CD4-positive, alpha-beta T cell (primary cell): ENCODE measurements around the gene SLC4A5. TPM values are rescaled to one million over a fixed set of nuclear protein-coding genes. Genes with fewer than 3 reads are reported as not detected.

Experiments
- ATAC-seq: fragments of 200-7000 bp; cut with Tn5 transposase; one replicate; pipeline ENCODE4 v1.10.0; 2022; ENCODE audit warnings: mild to moderate bottlenecking; ENCODE audit not compliant: poor library complexity
- CTCF ChIA-PET: fragments of 350-600 bp; sonication (Branson Sonifier 250); formaldehyde crosslinking; loops from one replicate; lab custom pipeline; 2021; ENCODE audit warnings: antibody characterized with exemption, inconsistent platforms; lab: Charles Lee
- POLR2A ChIA-PET: fragments of 350-600 bp; sonication (Branson Sonifier 250); formaldehyde crosslinking; loops from one replicate; lab custom pipeline; 2021; ENCODE audit warnings: antibody characterized with exemption, inconsistent platforms; lab: Charles Lee
- DNase-seq, 14 experiments: peaks; one replicate each; pipeline ENCODE4 v3.0.0-alpha.2; 2013 to 2020; ENCODE audit warnings: mixed read lengths in 2 of 14
- H3K27ac ChIP-seq, 2 donors: one replicate each; pipeline versions ENCODE4 v1.5.1 to v1.7.0; 2013; ENCODE audit warnings: low read length in 2 of 2, low read depth in 1 of 2, mild to moderate bottlenecking in 1 of 2
- H3K27me3 ChIP-seq, 2 experiments: 1 replicate in 1 of 2; 2 replicates in 1 of 2; pipeline versions ENCODE4 v1.6.1 to v1.7.0; 2013; ENCODE audit warnings: low read length in 2 of 2, control low read depth in 1 of 2, mild to moderate bottlenecking in 1 of 2, moderate library complexity in 1 of 2; ENCODE audit not compliant: insufficient read depth in 2 of 2, control insufficient read depth in 1 of 2
- H3K36me3 ChIP-seq: one replicate; pipeline ENCODE4 v1.6.1; 2013; ENCODE audit warnings: low read length, control low read depth; ENCODE audit not compliant: insufficient read depth
- H3K4me1 ChIP-seq: one replicate; pipeline ENCODE4 v1.6.1; 2013; ENCODE audit warnings: low read length, control low read depth; ENCODE audit not compliant: insufficient read depth
- H3K4me3 ChIP-seq: one replicate; pipeline ENCODE4 v1.5.1; 2013; ENCODE audit warnings: mild to moderate bottlenecking, low read length, moderate library complexity
- H3K9me3 ChIP-seq, 2 experiments: 1 replicate in 1 of 2; 2 replicates in 1 of 2; pipeline versions ENCODE4 v1.6.1 to v1.7.0; 2013; ENCODE audit warnings: low read length in 2 of 2, mild to moderate bottlenecking in 2 of 2, control low read depth in 1 of 2, moderate library complexity in 1 of 2; ENCODE audit not compliant: control insufficient read depth in 1 of 2, insufficient read depth in 1 of 2
- H3K27ac Mint-ChIP-seq: one replicate; pipeline ENCODE4 v1.8.0; 2020; ENCODE audit warnings: mixed read lengths
- H3K27me3 Mint-ChIP-seq: one replicate; pipeline ENCODE4 v1.8.0; 2021; ENCODE audit warnings: mixed read lengths
- H3K36me3 Mint-ChIP-seq: one replicate; pipeline ENCODE4 v1.8.0; 2021; ENCODE audit warnings: low read depth, mixed read lengths
- H3K4me1 Mint-ChIP-seq: one replicate; pipeline ENCODE4 v1.8.0; 2021; ENCODE audit warnings: low read depth, mixed read lengths
- H3K4me3 Mint-ChIP-seq: one replicate; pipeline ENCODE4 v1.8.0; 2020; ENCODE audit warnings: mild to moderate bottlenecking, mixed read lengths
- H3K9me3 Mint-ChIP-seq: one replicate; pipeline ENCODE4 v1.8.0; 2020; ENCODE audit warnings: mixed read lengths
- CTCF ChIP-seq: fragments of 200-600 bp; IDR thresholded peaks from one replicate; pipeline ENCODE4 v1.8.0; 2022; ENCODE audit warnings: antibody characterized with exemption, mild to moderate bottlenecking
- intact Hi-C, 2 experiments: fragments of 100-400 bp; cut with DNase I in 1 of 2; cut with micrococcal nuclease in 1 of 2; formaldehyde crosslinking; loops; one replicate each; pipeline versions ENCODE4 v1.15.1 to v1.9.0; 2023 to 2025; cut with DNase I, micrococcal nuclease
- total RNA-seq, 174 experiments: library from RNA in 2 of 174; stranded (reverse) in 2 of 174; gene quantifications; one replicate each; pipeline ENCODE4 v1.2.3 and lab custom pipeline; 2021 to 2026

SLC4A5 gene
- total RNA-seq, 2 experiments from 2014 or later = 7.8 to 10.4 TPM

DNA sequence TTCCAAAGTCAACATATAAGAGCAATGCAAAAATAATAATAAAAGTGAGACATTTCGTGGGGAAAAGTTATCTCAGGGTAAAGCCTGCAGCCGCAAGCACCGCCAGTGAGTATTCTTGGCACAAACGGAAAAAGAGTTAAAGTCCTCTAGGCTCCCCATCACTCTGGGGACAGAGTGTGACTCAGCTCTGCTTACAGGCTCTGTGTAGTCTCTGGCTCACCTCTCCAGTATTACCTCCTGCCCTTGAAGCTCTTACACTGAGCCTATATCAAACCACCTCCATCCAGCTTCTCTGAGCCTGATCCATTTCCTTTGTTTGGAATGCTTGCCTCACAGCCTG, 89.3 kb downstream of the SLC4A5 start:
- no peak for DNase-seq
- no peak overlapping the region for H3K4me3 Mint-ChIP-seq
- Histone ChIP-seq H3K4me1 (peaks cover 5% of the 10 kb centered on the region), H3K27me3 (no peaks in the 10 kb centered on the region), H3K27ac (no peak overlapping the region), H3K36me3 (peaks cover 6% of the 10 kb centered on the region), H3K4me3 (no peak overlapping the region), H3K9me3 (no peaks in the 10 kb centered on the region)
- POLR2A ChIA-PET = interaction anchor here (0.8 kb wide), 1 partner anchor 125 kb away, joined by 7 read pairs; no protein-coding TSS in a partner anchor
- CTCF ChIA-PET = no interaction called here
- no peak overlapping the region for H3K27ac Mint-ChIP-seq
- no peak for TF ChIP-seq CTCF
- H3K4me1 Mint-ChIP-seq = no peaks in the 10 kb centered on the region
- H3K36me3 Mint-ChIP-seq = peaks cover 17% of the 10 kb centered on the region
- no peaks in the 10 kb centered on the region for H3K9me3 Mint-ChIP-seq
- intact Hi-C loops = loop anchor here in 1 of 2 experiments (5.0 to 10.0 kb wide), 3 partner anchors 138 to 429 kb away; partner anchors contain the start of gene STAMBP
- ATAC-seq = no peak
- no peaks in the 10 kb centered on the region for H3K27me3 Mint-ChIP-seq

GRCh38 chr2:74253306-74253970, 89.8 kb downstream of the SLC4A5 start:
- POLR2A ChIA-PET = no interaction called here
- ATAC-seq = no peak
- H3K36me3 Mint-ChIP-seq = peaks cover 17% of the 10 kb centered on the region

DNA sequence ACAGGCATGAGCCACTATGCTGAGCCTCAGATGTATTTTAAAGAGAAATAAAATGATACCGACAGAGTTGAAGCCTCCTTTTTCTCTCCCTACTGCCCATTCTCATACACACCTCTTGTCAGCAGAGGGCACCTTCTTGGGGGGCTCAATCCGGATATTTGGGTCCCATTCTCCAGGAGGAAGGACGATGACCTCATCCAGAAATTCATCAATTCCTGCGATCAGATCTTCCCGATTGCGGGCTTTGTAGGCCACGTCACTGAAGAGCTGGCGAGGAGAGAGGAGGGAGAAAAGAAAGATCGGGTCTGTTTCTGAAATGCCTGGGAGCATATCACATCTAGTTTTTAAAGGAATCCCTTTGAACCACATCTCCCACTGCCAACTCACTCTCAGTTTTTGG, 90.4 kb downstream of the SLC4A5 start:
- Mint-ChIP-seq H3K9me3 (no peaks in the 10 kb centered on the region), H3K36me3 (peaks cover 14% of the 10 kb centered on the region), H3K4me1 (no peaks in the 10 kb centered on the region), H3K27me3 (no peaks in the 10 kb centered on the region), H3K27ac (no peak overlapping the region), H3K4me3 (no peak overlapping the region)
- POLR2A ChIA-PET = no interaction called here
- H3K9me3 ChIP-seq = no peaks in the 10 kb centered on the region
- peaks cover 5% of the 10 kb centered on the region for H3K4me1 ChIP-seq
- H3K36me3 ChIP-seq = peaks cover 3% of the 10 kb centered on the region
- H3K4me3 ChIP-seq = no peak overlapping the region
- CTCF ChIA-PET = no interaction called here
- no peak for DNase-seq
- no peak for TF ChIP-seq CTCF
- intact Hi-C loops = loop anchor here in 1 of 2 experiments (5.0 to 10.0 kb wide), 3 partner anchors 139 to 428 kb away; partner anchors contain the start of gene STAMBP
- H3K27me3 ChIP-seq = no peaks in the 10 kb centered on the region
- no peak overlapping the region for H3K27ac ChIP-seq
- ATAC-seq = no peak

More at GRCh38 chr2:74253306-74253970, 89.8 kb downstream of the SLC4A5 start:
- CTCF ChIA-PET = no interaction called here
- Histone ChIP-seq H3K27me3 (no peaks in the 10 kb centered on the region), H3K4me3 (no peak overlapping the region), H3K4me1 (peaks cover 5% of the 10 kb centered on the region), H3K9me3 (no peaks in the 10 kb centered on the region), H3K36me3 (peaks cover 3% of the 10 kb centered on the region), H3K27ac (no peak overlapping the region)
- H3K27ac Mint-ChIP-seq = no peak overlapping the region
- no peak overlapping the region for H3K4me3 Mint-ChIP-seq
- no peaks in the 10 kb centered on the region for H3K9me3 Mint-ChIP-seq
- no peak for DNase-seq
- no peaks in the 10 kb centered on the region for H3K27me3 Mint-ChIP-seq
- no peaks in the 10 kb centered on the region for H3K4me1 Mint-ChIP-seq
- intact Hi-C loops = loop anchor here in 1 of 2 experiments (5.0 to 10.0 kb wide), 3 partner anchors 139 to 429 kb away; partner anchors contain the start of gene STAMBP
- no peak for TF ChIP-seq CTCF
